Measurements from ENCODE around the gene PNMA8B. TPM values are rescaled to one million over a fixed set of nuclear protein-coding genes. Genes with fewer than 3 reads are reported as not detected.

PNMA8B gene
- polyA plus RNA-seq, 1 donor from 2014 or later: not detected

DNA sequence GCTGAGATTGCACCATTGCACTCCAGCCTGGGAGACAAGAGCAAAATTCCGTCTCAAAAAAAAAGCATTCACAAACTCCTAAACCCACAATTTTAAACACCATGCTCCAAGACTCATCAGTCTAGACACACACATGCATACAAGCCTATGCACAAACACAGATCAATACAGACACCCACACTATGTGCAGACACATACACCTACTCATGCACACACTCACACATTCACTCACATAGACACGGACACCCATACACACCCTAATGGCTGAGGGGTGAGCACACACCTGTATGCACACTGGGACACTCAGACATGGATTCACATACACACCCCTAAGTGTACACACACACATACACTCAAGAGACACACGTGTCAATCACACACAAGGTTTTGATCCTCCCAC, 9.3 kb downstream of the PNMA8B start:
- Mint-ChIP-seq H3K9me3 (no peaks in the 10 kb centered on the region), H3K4me3 (no peak overlapping the region), H3K4me1 (peaks cover 0 to 3% (median 0%) of the 10 kb centered on the region in 3 donors), H3K27ac (no peak overlapping the region), H3K36me3 (no peaks in the 10 kb centered on the region), H3K27me3 (peaks cover 56% of the 10 kb centered on the region)

DNA sequence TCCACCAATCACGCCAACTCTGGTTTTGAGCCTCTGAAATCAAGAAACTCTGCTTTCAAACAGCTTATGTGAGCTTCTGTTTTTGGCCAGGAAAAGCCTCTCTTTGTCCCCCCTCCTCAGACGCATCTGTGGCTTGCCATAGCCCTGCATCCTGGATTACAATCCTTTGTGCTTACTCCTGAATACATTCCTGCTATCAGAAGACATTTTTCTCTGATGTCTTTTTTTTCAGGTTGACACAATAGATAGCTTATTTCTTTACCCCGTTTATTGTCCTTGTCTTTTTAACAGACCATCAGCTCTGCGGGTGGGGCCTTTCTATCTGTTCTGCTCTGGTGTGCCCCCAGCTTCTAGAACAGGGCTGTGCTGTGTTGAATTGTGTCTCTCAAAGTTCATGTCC, 11.0 kb downstream of the PNMA8B start:
- no peak overlapping the region for H3K4me3 Mint-ChIP-seq
- H3K9me3 Mint-ChIP-seq: no peaks in the 10 kb centered on the region
- peaks cover 48% of the 10 kb centered on the region for H3K27me3 Mint-ChIP-seq
- no peak overlapping the region for H3K27ac Mint-ChIP-seq
- no peaks in the 10 kb centered on the region for H3K36me3 Mint-ChIP-seq
- peaks cover 0 to 2% (median 0%) of the 10 kb centered on the region in 3 donors for H3K4me1 Mint-ChIP-seq

GRCh38 chr19:46482631-46483030, 13.0 kb downstream of the PNMA8B start:
- no peak overlapping the region for H3K27ac Mint-ChIP-seq
- H3K27me3 Mint-ChIP-seq: peaks cover 40% of the 10 kb centered on the region
- H3K36me3 Mint-ChIP-seq: no peaks in the 10 kb centered on the region
- peaks cover 0 to 2% (median 0%) of the 10 kb centered on the region in 3 donors for H3K4me1 Mint-ChIP-seq
- no peak overlapping the region for H3K4me3 Mint-ChIP-seq
- no peaks in the 10 kb centered on the region for H3K9me3 Mint-ChIP-seq

DNA sequence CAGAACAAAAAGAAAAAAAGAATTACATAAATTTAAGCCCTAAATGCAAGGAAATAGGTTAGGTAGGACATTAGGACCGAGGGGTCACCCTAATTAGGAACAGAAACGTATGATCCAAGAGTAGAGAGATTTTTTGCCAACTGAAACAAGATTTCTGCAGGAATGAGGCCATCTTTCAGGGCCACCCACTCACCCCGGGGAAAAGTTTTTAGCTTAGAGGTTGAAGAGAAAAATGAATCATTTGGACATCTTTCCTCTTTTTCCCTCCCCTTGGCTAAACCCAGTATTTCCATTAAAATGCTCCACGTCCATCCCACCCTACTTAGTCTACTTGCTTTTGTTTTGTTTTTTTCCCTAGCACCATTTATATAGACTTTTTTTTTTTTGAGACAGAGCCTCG, 13.7 kb downstream of the PNMA8B start:
- H3K4me3 Mint-ChIP-seq: no peak overlapping the region
- H3K27me3 Mint-ChIP-seq: peaks cover 35% of the 10 kb centered on the region
- H3K36me3 Mint-ChIP-seq: no peaks in the 10 kb centered on the region
- no peak overlapping the region for H3K27ac Mint-ChIP-seq
- peaks cover 0 to 2% (median 0%) of the 10 kb centered on the region in 3 donors for H3K4me1 Mint-ChIP-seq
- no peaks in the 10 kb centered on the region for H3K9me3 Mint-ChIP-seq

DNA sequence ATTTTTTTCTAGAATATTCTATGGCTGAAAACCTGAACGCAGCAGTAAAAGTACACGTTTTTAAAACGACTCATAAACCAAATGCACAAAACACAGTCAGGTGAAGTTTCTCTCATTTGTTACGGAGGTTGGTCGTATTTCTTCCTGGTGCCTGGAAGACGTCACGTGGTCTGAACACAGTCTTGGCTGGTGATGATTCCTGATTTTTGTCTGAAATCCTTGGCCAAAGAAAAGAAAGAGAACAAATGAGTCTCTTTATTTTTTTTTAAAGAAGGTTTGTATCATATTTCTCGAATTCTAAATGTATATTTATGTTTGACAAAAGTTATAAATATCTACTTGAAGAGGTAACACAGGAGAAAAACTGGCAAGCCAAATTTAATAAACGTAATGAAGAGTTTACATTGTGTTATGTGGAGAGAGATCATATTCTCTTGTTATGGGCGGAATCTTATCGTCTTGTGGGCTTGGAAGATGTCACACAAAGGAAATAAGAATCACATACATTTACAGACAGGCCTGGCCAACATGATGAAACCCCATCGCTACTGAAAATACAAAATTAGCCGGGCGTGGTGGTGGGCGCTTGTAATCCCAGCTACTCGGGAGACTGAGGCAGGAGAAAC, 14.3 kb downstream of the PNMA8B start:
- peaks cover 29% of the 10 kb centered on the region for H3K27me3 Mint-ChIP-seq
- no peak overlapping the region for H3K4me3 Mint-ChIP-seq
- H3K27ac Mint-ChIP-seq: no peak overlapping the region
- H3K36me3 Mint-ChIP-seq: no peaks in the 10 kb centered on the region
- peaks cover 0 to 2% (median 0%) of the 10 kb centered on the region in 3 donors for H3K4me1 Mint-ChIP-seq
- H3K9me3 Mint-ChIP-seq: no peaks in the 10 kb centered on the region

- H3K4me1 Mint-ChIP-seq: peaks cover 0 to 2% (median 0%) of the 10 kb centered on the region in 3 donors
- no peaks in the 10 kb centered on the region for H3K36me3 Mint-ChIP-seq
- H3K27me3 Mint-ChIP-seq: peaks cover 29% of the 10 kb centered on the region
- no peak overlapping the region for H3K27ac Mint-ChIP-seq
- no peak overlapping the region for H3K4me3 Mint-ChIP-seq
- no peaks in the 10 kb centered on the region for H3K9me3 Mint-ChIP-seq
Observed at GRCh38 chr19:46480415-46480814, 15.3 kb downstream of the PNMA8B start.

DNA sequence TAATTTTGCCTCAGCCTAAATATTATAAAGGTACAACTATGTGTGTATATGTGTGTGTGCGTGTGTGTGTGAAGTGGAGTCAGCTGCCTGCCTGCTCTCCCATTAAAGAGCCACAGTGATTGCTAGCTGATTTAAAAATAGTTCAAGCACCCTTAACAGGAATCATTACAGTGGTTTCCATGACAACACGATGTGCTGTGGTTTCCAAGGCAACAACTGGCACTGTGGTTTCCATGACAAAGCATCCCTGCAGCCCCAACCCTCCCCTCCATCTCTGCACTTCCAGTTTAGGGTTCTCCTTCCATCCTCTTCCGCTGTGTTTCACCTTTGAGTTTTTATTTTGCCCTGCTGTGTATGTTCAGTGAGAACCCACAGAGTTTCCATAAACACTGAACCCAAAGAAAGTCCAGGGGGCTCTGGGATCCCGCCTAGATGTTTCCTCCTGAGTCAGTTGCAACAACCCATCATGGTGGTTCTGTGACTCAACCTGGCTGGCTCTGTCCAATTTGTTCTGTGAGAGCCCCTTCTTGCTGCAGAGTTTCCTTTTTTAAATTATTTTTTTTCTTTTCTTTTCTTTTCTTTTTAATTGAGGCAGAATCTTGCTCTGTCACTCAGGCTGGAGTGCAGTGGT, 17.2 kb downstream of the PNMA8B start:
- H3K36me3 Mint-ChIP-seq: no peaks in the 10 kb centered on the region
- H3K27ac Mint-ChIP-seq: peak overlapping the region in 1 of 3 donors; percentile 47
- peaks cover 0 to 2% (median 0%) of the 10 kb centered on the region in 3 donors for H3K4me1 Mint-ChIP-seq
- no peak overlapping the region for H3K4me3 Mint-ChIP-seq
- peaks cover 0 to 3% (median 0%) of the 10 kb centered on the region in 3 donors for H3K9me3 Mint-ChIP-seq
- H3K27me3 Mint-ChIP-seq: peaks cover 31% of the 10 kb centered on the region

GRCh38 chr19:46475986-46476385, 19.7 kb downstream of the PNMA8B start:
- peaks cover 43% of the 10 kb centered on the region for H3K27me3 Mint-ChIP-seq
- H3K36me3 Mint-ChIP-seq: no peaks in the 10 kb centered on the region
- H3K4me3 Mint-ChIP-seq: no peak overlapping the region
- no peak overlapping the region for H3K27ac Mint-ChIP-seq
- H3K4me1 Mint-ChIP-seq: peaks cover 0 to 2% (median 0%) of the 10 kb centered on the region in 3 donors
- H3K9me3 Mint-ChIP-seq: peaks cover 0 to 3% (median 0%) of the 10 kb centered on the region in 3 donors

- Mint-ChIP-seq H3K27ac (no peak overlapping the region), H3K36me3 (no peaks in the 10 kb centered on the region), H3K4me3 (no peak overlapping the region), H3K4me1 (peaks cover 0 to 2% (median 0%) of the 10 kb centered on the region in 3 donors), H3K27me3 (peaks cover 46% of the 10 kb centered on the region), H3K9me3 (peaks cover 0 to 3% (median 0%) of the 10 kb centered on the region in 3 donors)
Observed at GRCh38 chr19:46474211-46474610, 21.5 kb downstream of the PNMA8B start.

GRCh38 chr19:46472592-46472991, 23.1 kb downstream of the PNMA8B start:
- H3K27me3 Mint-ChIP-seq: peaks cover 37% of the 10 kb centered on the region
- no peaks in the 10 kb centered on the region for H3K4me1 Mint-ChIP-seq
- no peaks in the 10 kb centered on the region for H3K36me3 Mint-ChIP-seq
- H3K9me3 Mint-ChIP-seq: peaks cover 0 to 8% (median 0%) of the 10 kb centered on the region in 3 donors
- no peak overlapping the region for H3K4me3 Mint-ChIP-seq
- H3K27ac Mint-ChIP-seq: no peak overlapping the region

DNA sequence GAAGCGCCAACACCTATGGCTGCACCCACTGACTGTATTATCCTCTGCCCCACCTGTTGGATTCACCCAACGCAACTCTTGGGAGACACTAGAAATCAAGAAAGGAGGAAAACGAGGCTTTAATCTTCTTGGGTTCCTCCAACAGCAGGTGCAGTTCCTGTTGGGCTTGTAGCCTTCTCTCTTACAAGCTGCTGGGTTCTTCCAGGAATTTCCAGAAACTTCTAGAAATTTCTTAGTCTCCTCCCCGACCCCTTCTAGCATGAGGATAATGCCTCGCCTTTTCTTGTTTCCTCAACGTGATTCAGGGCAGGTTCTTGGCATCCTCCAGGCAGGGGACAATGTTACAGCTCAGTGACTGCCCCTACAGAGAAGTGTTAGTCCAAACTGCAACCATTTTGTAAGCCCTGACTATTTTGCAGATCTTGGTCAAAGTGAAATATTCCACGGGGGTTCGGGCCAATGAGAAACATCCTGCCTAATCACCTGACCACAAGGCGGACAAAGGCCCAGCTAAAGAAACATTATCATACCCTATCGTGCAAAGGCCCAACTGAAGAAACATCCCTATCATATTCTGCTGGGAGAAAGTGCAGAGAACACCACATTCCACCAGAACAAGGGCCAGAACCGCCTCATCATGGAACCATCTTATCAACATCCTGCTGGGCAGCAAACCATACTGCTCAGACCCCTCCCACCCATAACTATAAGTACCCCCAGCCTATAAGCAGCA, 23.7 kb downstream of the PNMA8B start:
- H3K4me1 Mint-ChIP-seq: peaks cover 0 to 2% (median under 1%) of the 10 kb centered on the region in 3 donors
- peak overlapping the region in 1 of 4 donors; percentile 30 for H3K4me3 Mint-ChIP-seq
- peaks cover 35% of the 10 kb centered on the region for H3K27me3 Mint-ChIP-seq
- no peak overlapping the region for H3K27ac Mint-ChIP-seq
- H3K36me3 Mint-ChIP-seq: no peaks in the 10 kb centered on the region
- peaks cover 0 to 8% (median 0%) of the 10 kb centered on the region in 3 donors for H3K9me3 Mint-ChIP-seq

DNA sequence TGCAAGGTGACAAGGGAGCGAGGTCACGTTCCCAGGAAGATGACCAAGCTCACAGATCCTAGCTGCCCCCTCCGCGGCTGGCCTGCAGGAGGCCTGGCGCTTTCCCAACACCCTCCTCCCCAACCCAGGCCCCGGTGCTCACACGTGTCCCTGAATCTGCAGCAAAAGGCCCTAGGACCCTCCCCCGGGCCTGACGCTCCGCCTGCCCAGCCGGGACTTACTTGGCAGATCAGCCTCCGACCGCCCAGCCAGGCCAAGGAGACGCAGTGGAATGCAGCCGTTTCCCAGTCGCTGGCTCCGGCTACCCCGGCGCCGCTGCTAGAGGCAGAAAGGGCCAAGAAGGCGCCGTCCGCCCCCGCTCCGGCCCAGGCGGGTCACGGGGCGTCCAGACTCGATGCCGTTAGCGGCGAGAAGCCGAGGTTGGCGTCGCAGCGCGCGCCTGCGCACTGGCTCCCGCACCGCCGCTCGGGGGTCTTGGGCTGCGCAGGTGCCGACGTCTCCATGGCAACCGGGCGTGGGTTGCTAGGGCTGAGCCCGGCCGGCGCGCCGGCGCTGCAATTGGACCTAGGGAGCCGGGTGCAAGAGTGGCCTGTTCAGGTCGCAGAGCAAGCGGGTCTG, 24.4 kb downstream of the PNMA8B start, which contains the start of gene PNMA8A:
PNMA8A (minus strand) TSS at position 448 of the 618 bp plus-strand sequence. CDS start 528 bp downstream, outside the sequence.
- H3K4me3 Mint-ChIP-seq: peak within 1 kb of the TSS in 1 of 4 donors; percentile 30
- H3K36me3 Mint-ChIP-seq: no peaks in the 10 kb centered on the region
- peaks cover 39% of the 10 kb centered on the region for H3K27me3 Mint-ChIP-seq
- peaks cover 0 to 8% (median 0%) of the 10 kb centered on the region in 3 donors for H3K9me3 Mint-ChIP-seq
- peaks cover 5 to 9% (median 7%) of the 10 kb centered on the region in 3 donors for H3K4me1 Mint-ChIP-seq
- H3K27ac Mint-ChIP-seq: no peak within 1 kb of the TSS

DNA sequence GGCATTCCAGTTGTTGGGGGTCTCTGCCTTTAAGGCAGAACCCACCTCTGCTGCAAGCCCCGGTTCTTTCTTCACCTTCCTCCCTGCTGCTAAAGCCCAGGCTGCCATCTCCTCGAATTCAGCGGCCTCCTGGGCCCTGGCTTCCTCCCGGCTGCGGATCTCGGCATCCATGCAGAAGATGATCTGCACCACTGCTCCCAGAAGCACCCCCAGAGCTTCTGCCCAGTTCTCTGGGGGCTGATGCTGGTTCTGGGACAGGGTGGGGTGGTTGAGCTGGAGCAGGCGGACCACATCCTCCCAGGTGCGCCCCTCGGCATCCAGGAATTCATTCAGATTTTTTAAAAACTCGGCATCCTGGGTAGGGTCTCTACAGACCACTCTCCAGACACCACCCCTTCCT, 25.3 kb downstream of the PNMA8B start:
- Mint-ChIP-seq H3K9me3 (peaks cover 0 to 8% (median 0%) of the 10 kb centered on the region in 3 donors), H3K4me1 (peaks cover 5 to 9% (median 8%) of the 10 kb centered on the region in 3 donors), H3K27ac (no peak overlapping the region), H3K4me3 (no peak overlapping the region), H3K36me3 (no peaks in the 10 kb centered on the region), H3K27me3 (peaks cover 38% of the 10 kb centered on the region)

DNA sequence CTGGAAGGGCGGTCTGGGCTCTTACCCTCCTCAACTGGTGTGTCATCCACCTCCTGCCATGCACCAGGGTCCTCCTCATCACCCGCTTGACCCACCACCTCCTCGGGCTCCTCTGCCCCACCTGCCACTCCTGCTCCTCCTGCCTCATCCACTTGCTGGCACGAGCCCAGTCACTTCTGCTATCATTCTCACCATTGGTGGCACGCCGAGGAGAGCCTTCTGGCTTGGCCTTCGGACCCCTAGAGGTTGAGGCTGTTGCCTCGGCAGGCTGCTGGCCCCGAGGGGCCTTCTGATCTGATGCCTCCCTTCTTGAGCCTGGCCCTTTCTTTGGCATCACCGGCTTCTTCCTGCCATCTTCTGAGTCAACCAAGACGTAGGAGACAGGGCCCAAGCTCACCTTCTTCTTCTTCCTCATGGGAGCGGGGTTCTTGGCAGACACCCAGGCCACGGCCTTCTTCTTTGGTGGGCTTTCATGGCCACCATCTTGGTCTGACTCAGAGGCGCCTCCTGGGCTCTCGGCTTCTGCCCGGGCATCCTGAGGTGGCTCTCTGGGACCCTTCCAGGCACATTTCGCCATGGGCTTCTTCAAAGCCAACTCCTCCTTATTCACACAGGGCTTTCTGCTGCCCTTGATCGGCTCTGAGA, 26.0 kb downstream of the PNMA8B start:
- H3K27me3 Mint-ChIP-seq: peaks cover 39% of the 10 kb centered on the region
- peaks cover 5 to 9% (median 8%) of the 10 kb centered on the region in 3 donors for H3K4me1 Mint-ChIP-seq
- H3K9me3 Mint-ChIP-seq: peaks cover 0 to 9% (median 0%) of the 10 kb centered on the region in 3 donors
- H3K36me3 Mint-ChIP-seq: no peaks in the 10 kb centered on the region
- H3K27ac Mint-ChIP-seq: no peak overlapping the region
- H3K4me3 Mint-ChIP-seq: peak overlapping the region in 1 of 4 donors; percentile 22

Data from IgD-negative memory B cell (primary cell).